PC-3 (cell line): ENCODE data around the gene ACAD11. TPM values are rescaled to one million over a fixed set of nuclear protein-coding genes. Genes with fewer than 3 reads are reported as not detected.
"Not testable (repeated sequence)": the region's sequence is repeated elsewhere in the genome, so short reads cannot be mapped to it uniquely, and the experiment has no call there.

ENCODE experiments used
- ATAC-seq: fragments of 200-7000 bp; cut with Tn5 transposase; 2 replicates; pipeline ENCODE4 v1.9.1; 2020; ENCODE audit warnings: mild to moderate bottlenecking, moderate library complexity
- BruUV-seq: library from RNA; stranded (reverse); fragments of 400-500 nt; replicated peaks from 2 replicates; lab custom pipeline; 2021; lab: Mats Ljungman, UMichigan
- CTCF ChIA-PET: fragments of 300-600 bp; sonication (Branson Sonifier 250); formaldehyde crosslinking; loops from one replicate; lab custom pipeline; 2022; ENCODE audit warnings: antibody characterized with exemption; lab: Charles Lee
- POLR2A ChIA-PET: fragments of 300-600 bp; sonication (Branson Sonifier 250); formaldehyde crosslinking; loops from one replicate; lab custom pipeline; 2022; ENCODE audit warnings: antibody characterized with exemption; ENCODE audit not compliant: unreplicated experiment; lab: Charles Lee
- DNase-seq: peaks from one replicate; pipeline ENCODE4 v3.0.0-alpha.2; 2015
- H2AFZ ChIP-seq: fragments of 300-600 bp; sonication (generic); 2 replicates; pipeline ENCODE4 v1.6.0; 2016; ENCODE audit warnings: antibody characterized with exemption, low read length
- H3F3A ChIP-seq: fragments of 300-600 bp; sonication (generic); one replicate; pipeline ENCODE4 v1.6.0; 2017; ENCODE audit warnings: antibody characterized with exemption, low read length, control low read depth, mild to moderate bottlenecking; ENCODE audit not compliant: unreplicated experiment
- H3K27ac ChIP-seq: fragments of 300-600 bp; sonication (generic); 2 replicates; pipeline ENCODE4 v1.5.1; 2016; ENCODE audit warnings: mild to moderate bottlenecking, low read length
- H3K27me3 ChIP-seq: fragments of 300-600 bp; sonication (generic); 2 replicates; pipeline ENCODE4 v1.6.1; 2016; ENCODE audit warnings: low read length, mixed read lengths
- H3K36me3 ChIP-seq: fragments of 300-600 bp; sonication (generic); 2 replicates; pipeline ENCODE4 v1.6.1; 2016; ENCODE audit warnings: low read depth, mixed run types, low read length, mixed read lengths
- H3K4me1 ChIP-seq: fragments of 300-600 bp; sonication (generic); 2 replicates; pipeline ENCODE4 v1.5.1; 2016; ENCODE audit warnings: low read length; ENCODE audit not compliant: insufficient read depth
- H3K4me2 ChIP-seq: fragments of 300-600 bp; sonication (generic); 2 replicates; pipeline ENCODE4 v1.6.0; 2016; ENCODE audit warnings: low read length
- H3K4me3 ChIP-seq: fragments of 300-600 bp; sonication (generic); 2 replicates; pipeline ENCODE4 v1.5.1; 2016; ENCODE audit warnings: mild to moderate bottlenecking, low read length, mixed read lengths
- H3K79me2 ChIP-seq: fragments of 300-600 bp; sonication (generic); 2 replicates; pipeline ENCODE4 v1.6.1; 2017; ENCODE audit warnings: low read length, mixed read lengths
- H3K9ac ChIP-seq: fragments of 300-600 bp; sonication (generic); 2 replicates; pipeline ENCODE4 v1.6.0; 2016; ENCODE audit warnings: mild to moderate bottlenecking, low read length
- H3K9me2 ChIP-seq: fragments of 300-600 bp; sonication (generic); replicated peaks from 2 replicates; pipeline ENCODE4 v1.6.1; 2016; ENCODE audit warnings: mixed run types, low read length, mixed read lengths
- H3K9me3 ChIP-seq: fragments of 300-600 bp; sonication (generic); 2 replicates; pipeline ENCODE4 v1.6.1; 2016; ENCODE audit warnings: low read length, mixed read lengths
- H4K20me1 ChIP-seq: fragments of 300-600 bp; sonication (generic); 2 replicates; pipeline ENCODE4 v1.6.1; 2016; ENCODE audit warnings: low read length, mixed read lengths
- EZH2 ChIP-seq: fragments of 300-600 bp; sonication (generic); IDR thresholded peaks from one replicate; pipeline ENCODE4 v1.6.1; 2017; ENCODE audit warnings: antibody characterized with exemption, mild to moderate bottlenecking, low read length; ENCODE audit not compliant: unreplicated experiment
- EZH2phosphoT487 ChIP-seq: fragments of 300-600 bp; sonication (generic); IDR thresholded peaks from 2 replicates; pipeline ENCODE4 v1.6.1; 2018; ENCODE audit warnings: mild to moderate bottlenecking, antibody characterized with exemption, low read length, borderline replicate concordance
- intact Hi-C: fragments of 100-400 bp; cut with micrococcal nuclease; formaldehyde crosslinking; loops from 2 replicates; pipeline ENCODE4 v1.9.0; 2023
- total RNA-seq: library from RNA; depleted of rRNA; stranded (reverse); fragments of >200 nt; gene quantifications from 2 replicates; pipeline ENCODE4 v1.2.3, GENCODE V29; 2014
- TF ChIP-seq, protein P1 (sequence below): fragments of 300-600 bp; sonication (generic); conservative IDR thresholded peaks from 2 replicates; pipeline ENCODE4 v1.5.1; 2017; ENCODE audit warnings: antibody characterized with exemption, low read depth, mild to moderate bottlenecking, low read length

Gene ACAD11
- total RNA-seq, 1 experiment from 2014 or later = 4.7 TPM

GRCh38 chr3:132606085-132606484, 53.5 kb downstream of the ACAD11 start:
- Histone ChIP-seq H3K9me3 (no peaks in the 10 kb centered on the region), H3K4me1 (no peaks in the 10 kb centered on the region), H2AFZ (no peak overlapping the region), H3K27me3 (no peaks in the 10 kb centered on the region), H3F3A (no peaks in the 10 kb centered on the region), H3K4me3 (no peak overlapping the region), H3K79me2 (no peaks in the 10 kb centered on the region), H3K9me2 (no peaks in the 10 kb centered on the region), H3K9ac (no peak overlapping the region), H3K36me3 (no peaks in the 10 kb centered on the region), H3K4me2 (no peak overlapping the region), H4K20me1 (no peaks in the 10 kb centered on the region), H3K27ac (no peak overlapping the region)
- POLR2A ChIA-PET = no interaction called here
- DNase-seq = no peak
- ATAC-seq = no peak
- intact Hi-C loops = no loop called here
- no peak for TF ChIP-seq EZH2
- TF ChIP-seq, protein P1, sequence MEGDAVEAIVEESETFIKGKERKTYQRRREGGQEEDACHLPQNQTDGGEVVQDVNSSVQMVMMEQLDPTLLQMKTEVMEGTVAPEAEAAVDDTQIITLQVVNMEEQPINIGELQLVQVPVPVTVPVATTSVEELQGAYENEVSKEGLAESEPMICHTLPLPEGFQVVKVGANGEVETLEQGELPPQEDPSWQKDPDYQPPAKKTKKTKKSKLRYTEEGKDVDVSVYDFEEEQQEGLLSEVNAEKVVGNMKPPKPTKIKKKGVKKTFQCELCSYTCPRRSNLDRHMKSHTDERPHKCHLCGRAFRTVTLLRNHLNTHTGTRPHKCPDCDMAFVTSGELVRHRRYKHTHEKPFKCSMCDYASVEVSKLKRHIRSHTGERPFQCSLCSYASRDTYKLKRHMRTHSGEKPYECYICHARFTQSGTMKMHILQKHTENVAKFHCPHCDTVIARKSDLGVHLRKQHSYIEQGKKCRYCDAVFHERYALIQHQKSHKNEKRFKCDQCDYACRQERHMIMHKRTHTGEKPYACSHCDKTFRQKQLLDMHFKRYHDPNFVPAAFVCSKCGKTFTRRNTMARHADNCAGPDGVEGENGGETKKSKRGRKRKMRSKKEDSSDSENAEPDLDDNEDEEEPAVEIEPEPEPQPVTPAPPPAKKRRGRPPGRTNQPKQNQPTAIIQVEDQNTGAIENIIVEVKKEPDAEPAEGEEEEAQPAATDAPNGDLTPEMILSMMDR = no peak
- no peak for TF ChIP-seq EZH2phosphoT487
- CTCF ChIA-PET = no interaction called here
- no TSS peak for BruUV-seq

DNA sequence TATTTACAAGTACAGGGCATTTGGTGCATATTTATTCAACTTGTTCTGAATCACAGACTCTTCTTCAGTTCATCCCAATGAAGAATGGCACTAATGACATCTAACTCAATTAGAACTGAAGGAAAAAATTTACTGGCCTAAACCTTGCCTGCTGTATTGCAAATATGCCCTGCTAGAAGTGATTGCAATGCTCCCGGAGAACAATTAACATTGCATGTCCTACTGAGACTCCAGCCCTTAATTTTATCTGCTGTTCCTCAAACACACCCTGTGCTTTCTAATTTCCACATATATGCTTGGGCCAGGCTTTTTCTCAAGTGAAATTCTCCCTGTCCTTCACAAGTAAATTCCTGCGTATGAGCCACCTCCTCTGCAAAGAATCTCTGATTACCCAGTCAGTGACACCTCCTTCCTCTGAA, 54.2 kb downstream of the ACAD11 start:
- BruUV-seq = no TSS peak
- Histone ChIP-seq H3K4me1 (no peaks in the 10 kb centered on the region), H3K36me3 (no peaks in the 10 kb centered on the region), H3K9me2 (no peaks in the 10 kb centered on the region), H3K9me3 (no peaks in the 10 kb centered on the region), H3K27ac (no peak overlapping the region), H3K4me3 (no peak overlapping the region), H3K27me3 (no peaks in the 10 kb centered on the region), H3K79me2 (no peaks in the 10 kb centered on the region), H3K4me2 (no peak overlapping the region), H3K9ac (no peak overlapping the region), H4K20me1 (no peaks in the 10 kb centered on the region), H3F3A (no peaks in the 10 kb centered on the region), H2AFZ (no peak overlapping the region)
- no peak for ATAC-seq
- no peak for DNase-seq
- intact Hi-C loops = no loop called here
- CTCF ChIA-PET = no interaction called here
- POLR2A ChIA-PET = no interaction called here
- TF ChIP-seq, protein P1 = no peak
- TF ChIP-seq EZH2phosphoT487 (no peak), EZH2 (no peak)

- H3K9ac ChIP-seq, intact Hi-C loops, H4K20me1 ChIP-seq, H3K9me2 ChIP-seq, H3K36me3 ChIP-seq, H3K27ac ChIP-seq, H3K4me3 ChIP-seq, DNase-seq, H3K79me2 ChIP-seq, ATAC-seq, BruUV-seq, H3F3A ChIP-seq, H3K4me2 ChIP-seq, H3K9me3 ChIP-seq, POLR2A ChIA-PET, H3K27me3 ChIP-seq, H3K4me1 ChIP-seq, H2AFZ ChIP-seq, CTCF ChIA-PET: not testable (repeated sequence)
Observed at GRCh38 chr3:132600614-132601013, 59.0 kb downstream of the ACAD11 start.
